Keratinocyte (primary cell): Measurements from ENCODE around the gene ITGB1BP1. TPM values are rescaled to one million over a fixed set of nuclear protein-coding genes. Genes with fewer than 3 reads are reported as not detected.

Experiments used
- DNase-seq: peaks from one replicate; pipeline ENCODE4 v3.0.0-alpha.2; 2011; ENCODE audit warnings: low read depth, missing footprints, low spot score
- FAIRE-seq: peaks from 2 replicates; lab custom pipeline; 2011; peaks lifted over from hg19 to GRCh38; lab: Jason Lieb, UNC
- H2AFZ ChIP-seq: 2 replicates; pipeline ENCODE4 v1.6.0; 2012; ENCODE audit warnings: low read length, control low read depth, inconsistent platforms; ENCODE audit not compliant: control insufficient read depth
- H3K27ac ChIP-seq: 2 replicates; pipeline ENCODE4 v1.5.1; 2011; ENCODE audit warnings: low read length; ENCODE audit not compliant: control insufficient read depth, insufficient read depth
- H3K27me3 ChIP-seq: 3 replicates; pipeline ENCODE4 v1.6.0; 2011; ENCODE audit warnings: low read length; ENCODE audit not compliant: control insufficient read depth, insufficient read depth; ENCODE audit errors: extremely low read depth
- H3K36me3 ChIP-seq, 2 experiments: 2 replicates in 1 of 2; 3 replicates in 1 of 2; pipeline ENCODE4 v1.5.1; 2011; ENCODE audit warnings: low read length in 2 of 2, mild to moderate bottlenecking in 1 of 2; ENCODE audit not compliant: control insufficient read depth in 2 of 2, insufficient read depth in 2 of 2; ENCODE audit errors: extremely low read depth in 1 of 2
- H3K4me1 ChIP-seq: 3 replicates; pipeline ENCODE4 v1.5.1; 2011; ENCODE audit warnings: low read length; ENCODE audit not compliant: control insufficient read depth, insufficient read depth; ENCODE audit errors: extremely low read depth
- H3K4me2 ChIP-seq: 3 replicates; pipeline ENCODE4 v1.6.0; 2011; ENCODE audit warnings: low read depth, low read length; ENCODE audit not compliant: control insufficient read depth, insufficient read depth; ENCODE audit errors: extremely low read depth
- H3K4me3 ChIP-seq, 3 experiments: fragments of 200-600 bp in 1 of 3; sonication (generic) in 1 of 3; 2 replicates in 2 of 3; 3 replicates in 1 of 3; pipeline ENCODE4 v1.5.1; 2011 to 2016; ENCODE audit warnings: low read length in 3 of 3, mild to moderate bottlenecking in 3 of 3, control low read depth in 2 of 3, inconsistent platforms in 1 of 3, low read depth in 1 of 3, mixed read lengths in 1 of 3, mixed run types in 1 of 3, moderate library complexity in 1 of 3; ENCODE audit not compliant: control insufficient read depth in 2 of 3, insufficient read depth in 2 of 3; ENCODE audit errors: extremely low read depth in 1 of 3
- H3K79me2 ChIP-seq: 2 replicates; pipeline ENCODE4 v1.6.0; 2012; ENCODE audit warnings: low read length; ENCODE audit not compliant: control insufficient read depth, insufficient read depth
- H3K9ac ChIP-seq: 3 replicates; pipeline ENCODE4 v1.6.0; 2011; ENCODE audit warnings: low read length; ENCODE audit not compliant: control insufficient read depth, insufficient read depth; ENCODE audit errors: extremely low read depth
- H3K9me1 ChIP-seq: 3 replicates; pipeline ENCODE4 v1.6.0; 2011; ENCODE audit warnings: low read length; ENCODE audit not compliant: control insufficient read depth, insufficient read depth; ENCODE audit errors: extremely low read depth
- H3K9me3 ChIP-seq: 2 replicates; pipeline ENCODE4 v1.5.1; 2012; ENCODE audit warnings: low read depth, low read length; ENCODE audit not compliant: control insufficient read depth
- H4K20me1 ChIP-seq: 3 replicates; pipeline ENCODE4 v1.6.0; 2011; ENCODE audit warnings: low read length; ENCODE audit not compliant: control insufficient read depth, insufficient read depth; ENCODE audit errors: extremely low read depth
- EZH2 ChIP-seq: IDR thresholded peaks from one replicate; pipeline ENCODE4 v1.6.1; 2012; ENCODE audit warnings: inconsistent platforms, mild to moderate bottlenecking, low read length, moderate library complexity
- dilution Hi-C: fragments of 300-500 bp; cut with MboI; formaldehyde crosslinking; loops from one replicate; pipeline ENCODE4 v1.7.0; 2020; ENCODE audit warnings: low sequenced_read_pairs; ENCODE audit not compliant: extremely low pct_ligation_motif_present
- polyA plus RNA-seq, 5 experiments: library from polyadenylated mRNA; depleted of rRNA in 3 of 5; stranded (reverse) in 3 of 5; stranded (forward) in 1 of 5; unstranded in 1 of 5; fragments of >200 nt; gene quantifications; 1 replicate in 1 of 5; 2 replicates in 3 of 5; 3 replicates in 1 of 5; pipeline versions ENCODE4 v1.2.1 to v1.2.3, GENCODE V29; 2011 to 2012; ENCODE audit warnings: missing spikeins in 2 of 5, low read depth in 1 of 5, low replicate concordance in 1 of 5
- TF ChIP-seq, protein P1 (sequence below), 3 experiments: IDR thresholded peaks in 1 of 3; conservative IDR thresholded peaks in 1 of 3; optimal IDR thresholded peaks in 1 of 3; 2 replicates in 2 of 3; 3 replicates in 1 of 3; pipeline versions ENCODE3 to v1.5.1; 2011; ENCODE audit warnings: low read length in 3 of 3, mild to moderate bottlenecking in 3 of 3, moderate library complexity in 2 of 3, control low read depth in 1 of 3, inconsistent platforms in 1 of 3; ENCODE audit not compliant: insufficient read depth in 2 of 3; ENCODE audit errors: extremely low read depth in 1 of 3

Gene ITGB1BP1
- polyA plus RNA-seq, 1 donor (not counting 4 experiments of a cell fraction or from before 2014, with no cell fraction given), result 169 TPM

DNA sequence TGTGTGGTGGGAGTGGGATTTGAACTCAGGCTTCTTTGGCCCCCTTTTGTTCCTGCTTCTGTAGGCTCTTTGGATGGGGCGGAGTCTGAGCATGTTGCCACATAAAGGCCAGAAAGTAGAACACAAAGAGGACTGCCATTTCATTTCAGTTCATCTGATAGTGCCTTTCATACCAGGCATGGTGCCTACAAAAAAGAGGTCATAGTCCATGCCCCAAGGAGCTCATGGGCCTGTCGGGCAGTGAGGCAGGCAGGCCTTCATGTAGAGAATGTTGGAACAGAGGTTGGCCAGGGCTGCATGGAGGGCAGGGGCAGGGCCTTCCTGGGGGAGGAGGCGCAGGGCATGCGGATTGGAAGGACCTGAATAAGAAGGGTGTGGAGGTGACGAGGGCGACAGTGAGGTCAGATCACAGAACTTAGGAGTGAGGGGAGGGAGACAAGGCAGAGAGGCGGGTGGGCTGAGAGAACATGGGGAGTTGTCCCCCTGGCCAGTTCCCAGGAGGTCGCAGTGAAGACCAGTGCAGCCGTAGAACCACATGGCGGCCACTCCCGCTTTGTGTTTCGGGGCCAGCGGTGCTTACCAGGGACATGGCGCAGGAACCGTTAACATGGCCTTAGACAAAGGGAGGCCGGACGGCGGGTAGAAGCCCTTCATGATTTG is 49.1 kb downstream of the ITGB1BP1 start:
- Histone ChIP-seq H3K27me3 (no peaks in the 10 kb centered on the region), H3K4me1 (peaks cover 4% of the 10 kb centered on the region), H3K4me3 (no peak overlapping the region), H3K9me1 (no peaks in the 10 kb centered on the region), H3K36me3 (peaks cover 51 to 67% of the 10 kb centered on the region in 2 experiments), H3K9me3 (no peaks in the 10 kb centered on the region), H3K4me2 (no peak overlapping the region), H4K20me1 (peaks cover 2% of the 10 kb centered on the region), H2AFZ (no peak overlapping the region), H3K27ac (no peak overlapping the region), H3K79me2 (no peaks in the 10 kb centered on the region), H3K9ac (no peak overlapping the region)
- TF ChIP-seq, protein P1, sequence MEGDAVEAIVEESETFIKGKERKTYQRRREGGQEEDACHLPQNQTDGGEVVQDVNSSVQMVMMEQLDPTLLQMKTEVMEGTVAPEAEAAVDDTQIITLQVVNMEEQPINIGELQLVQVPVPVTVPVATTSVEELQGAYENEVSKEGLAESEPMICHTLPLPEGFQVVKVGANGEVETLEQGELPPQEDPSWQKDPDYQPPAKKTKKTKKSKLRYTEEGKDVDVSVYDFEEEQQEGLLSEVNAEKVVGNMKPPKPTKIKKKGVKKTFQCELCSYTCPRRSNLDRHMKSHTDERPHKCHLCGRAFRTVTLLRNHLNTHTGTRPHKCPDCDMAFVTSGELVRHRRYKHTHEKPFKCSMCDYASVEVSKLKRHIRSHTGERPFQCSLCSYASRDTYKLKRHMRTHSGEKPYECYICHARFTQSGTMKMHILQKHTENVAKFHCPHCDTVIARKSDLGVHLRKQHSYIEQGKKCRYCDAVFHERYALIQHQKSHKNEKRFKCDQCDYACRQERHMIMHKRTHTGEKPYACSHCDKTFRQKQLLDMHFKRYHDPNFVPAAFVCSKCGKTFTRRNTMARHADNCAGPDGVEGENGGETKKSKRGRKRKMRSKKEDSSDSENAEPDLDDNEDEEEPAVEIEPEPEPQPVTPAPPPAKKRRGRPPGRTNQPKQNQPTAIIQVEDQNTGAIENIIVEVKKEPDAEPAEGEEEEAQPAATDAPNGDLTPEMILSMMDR (optimal IDR thresholded peaks at IDR 0.05 in 1 of 3, IDR thresholded peaks at IDR 0.05 in 1 of 3, conservative IDR thresholded peaks at IDR 0.05 in 1 of 3; ENCODE audit: extremely low read depth in 1 of 3, insufficient read depth in 2 of 3, low read length in 3 of 3), result no peak
- TF ChIP-seq EZH2, result no peak
- dilution Hi-C loops, result no loop called here
- FAIRE-seq, result no peak
- no peak for DNase-seq

DNA sequence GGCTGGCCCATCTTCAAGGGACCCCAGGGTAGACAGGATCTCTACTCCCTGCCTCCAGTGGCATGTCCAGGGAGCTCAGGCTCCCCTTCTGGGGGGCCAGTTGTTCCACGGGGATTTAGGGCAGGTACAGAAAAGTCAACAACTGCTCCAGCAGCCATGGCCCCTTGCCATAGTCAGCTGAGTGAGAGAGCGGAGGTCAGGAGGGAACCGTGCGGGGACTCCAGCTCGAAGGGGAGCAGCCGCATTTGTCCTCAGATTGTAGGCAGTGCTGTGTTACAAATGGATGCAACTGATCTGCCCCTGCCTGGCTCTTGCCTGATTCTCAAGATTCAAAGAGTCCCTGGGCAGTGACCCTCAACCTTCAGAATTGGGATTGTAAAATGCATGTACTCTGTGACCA is 49.9 kb downstream of the ITGB1BP1 start:
- H3K27me3 ChIP-seq, result no peaks in the 10 kb centered on the region
- no peak overlapping the region for H3K27ac ChIP-seq
- DNase-seq, result no peak
- no peak for FAIRE-seq
- no peaks in the 10 kb centered on the region for H3K79me2 ChIP-seq
- H3K36me3 ChIP-seq, result peaks cover 49 to 65% of the 10 kb centered on the region in 2 experiments
- dilution Hi-C loops, result no loop called here
- H3K9me1 ChIP-seq, result no peaks in the 10 kb centered on the region
- TF ChIP-seq EZH2, result no peak
- TF ChIP-seq, protein P1 (optimal IDR thresholded peaks at IDR 0.05 in 1 of 3, IDR thresholded peaks at IDR 0.05 in 1 of 3, conservative IDR thresholded peaks at IDR 0.05 in 1 of 3; ENCODE audit: extremely low read depth in 1 of 3, insufficient read depth in 2 of 3, low read length in 3 of 3), result no peak
- no peaks in the 10 kb centered on the region for H3K9me3 ChIP-seq
- H3K4me3 ChIP-seq, result no peak overlapping the region
- H3K4me1 ChIP-seq, result peaks cover 4% of the 10 kb centered on the region
- no peak overlapping the region for H2AFZ ChIP-seq
- H4K20me1 ChIP-seq, result peaks cover 2% of the 10 kb centered on the region
- H3K9ac ChIP-seq, result no peak overlapping the region
- H3K4me2 ChIP-seq, result no peak overlapping the region
